ENCODE results near the gene VPREB3. TPM values are rescaled to one million over a fixed set of nuclear protein-coding genes. Genes with fewer than 3 reads are reported as not detected.

Gene VPREB3
- total and polyA plus RNA-seq, 2 of the 8 experiments (the other 6 are each of a cell fraction or from before 2014, with no cell fraction given): 0.52 to 4.6 TPM

DNA sequence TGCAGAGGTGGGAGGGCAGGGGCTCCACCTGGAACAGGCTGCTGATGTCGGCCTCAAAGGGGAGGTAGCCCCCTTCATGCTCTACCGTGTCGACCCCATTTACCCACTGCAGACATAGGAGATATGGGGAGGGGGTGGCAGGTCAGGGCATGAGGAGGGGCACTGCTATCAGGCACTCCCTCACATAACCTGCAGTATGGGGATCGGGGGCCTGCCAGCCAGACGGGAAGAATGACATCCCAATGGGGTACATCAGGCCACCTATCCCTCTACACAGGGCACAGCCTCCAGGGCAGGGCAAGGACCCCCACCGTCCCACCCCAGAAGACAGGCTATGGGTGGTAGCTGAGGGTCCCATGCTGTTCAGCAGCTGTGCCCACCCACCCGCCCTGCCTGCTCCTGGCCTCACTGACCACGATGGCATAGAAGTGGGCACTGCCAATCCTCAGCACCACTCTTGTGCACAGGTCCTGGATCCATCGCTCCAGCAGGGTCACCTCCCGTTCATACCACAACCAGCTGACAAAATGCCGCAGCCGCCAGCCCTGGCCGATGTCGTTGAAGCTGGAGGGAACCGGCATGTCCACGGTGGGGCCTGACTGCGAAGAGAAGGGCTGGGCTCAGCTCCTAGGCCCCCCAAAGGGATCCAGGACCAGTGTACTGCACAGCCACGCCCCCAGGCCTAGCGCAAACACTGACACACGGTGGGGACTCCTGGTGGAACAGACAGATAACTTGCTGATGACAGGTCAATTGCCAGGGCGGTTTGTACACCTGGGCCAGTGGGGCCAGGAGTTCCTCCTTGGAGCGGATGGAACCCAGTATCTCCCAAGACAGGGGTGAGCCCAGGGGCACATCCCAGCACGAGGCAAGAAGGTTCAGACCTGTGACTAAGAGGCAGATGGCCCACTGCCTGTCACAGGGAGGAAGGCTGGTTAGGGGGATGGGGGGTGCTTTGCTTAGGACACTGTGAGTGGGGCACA is 39.3 kb downstream of the VPREB3 start (continued):
- TF ChIP-seq CTBP2 (IDR thresholded peaks at IDR 0.05; ENCODE audit: borderline replicate concordance, insufficient read depth, insufficient read length, low read length) (no peak), EGR1 (IDR thresholded peaks at IDR 0.05; ENCODE audit: borderline replicate concordance, low read depth, low read length) (no peak), KDM5A (IDR thresholded peaks at IDR 0.05; ENCODE audit: low read length) (no peak), TBP (IDR thresholded peaks at IDR 0.05; ENCODE audit: low read depth, low read length) (no peak), CHD2 (IDR thresholded peaks at IDR 0.05; ENCODE audit: low read length) (no peak), SIX5 (IDR thresholded peaks at IDR 0.05; ENCODE audit: low read depth, low read length) (no peak), CHD1 (IDR thresholded peaks at IDR 0.05; ENCODE audit: low read depth, low read length) (no peak)
- TF ChIP-seq, protein P1, sequence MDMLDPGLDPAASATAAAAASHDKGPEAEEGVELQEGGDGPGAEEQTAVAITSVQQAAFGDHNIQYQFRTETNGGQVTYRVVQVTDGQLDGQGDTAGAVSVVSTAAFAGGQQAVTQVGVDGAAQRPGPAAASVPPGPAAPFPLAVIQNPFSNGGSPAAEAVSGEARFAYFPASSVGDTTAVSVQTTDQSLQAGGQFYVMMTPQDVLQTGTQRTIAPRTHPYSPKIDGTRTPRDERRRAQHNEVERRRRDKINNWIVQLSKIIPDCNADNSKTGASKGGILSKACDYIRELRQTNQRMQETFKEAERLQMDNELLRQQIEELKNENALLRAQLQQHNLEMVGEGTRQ (IDR thresholded peaks at IDR 0.05; ENCODE audit: low read length): no peak
